Measurements from ENCODE around the gene TMPRSS15.

DNA sequence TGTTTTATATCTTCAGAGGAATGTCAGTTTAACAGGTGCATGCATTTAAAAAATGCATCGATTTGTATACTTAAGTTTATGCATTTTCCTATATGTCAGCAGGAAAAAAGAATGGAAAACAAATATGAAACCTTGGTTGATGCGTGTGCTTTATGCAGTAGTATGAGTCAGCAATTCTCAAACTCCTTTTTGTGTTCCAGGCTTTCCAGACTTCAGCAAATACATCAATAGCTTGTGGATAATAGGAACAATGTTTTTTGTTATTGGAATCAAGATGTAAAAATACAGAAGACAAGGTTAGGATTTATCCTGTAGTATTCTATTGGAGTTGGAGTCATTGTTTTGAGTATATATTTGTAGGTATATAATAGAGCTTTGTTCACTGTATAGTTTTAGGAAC lies 113.7 kb downstream of the TMPRSS15 start:
- TF ChIP-seq EP300 (IDR thresholded peaks at IDR 0.05; ENCODE audit: low read depth), result no peak
- no peak for TF ChIP-seq POLR2AphosphoS5 (IDR thresholded peaks at IDR 0.05)
